Effector memory CD8-positive, alpha-beta T cell (primary cell): Measurements from ENCODE around the gene ZNF536.

Experiments used
- ATAC-seq: fragments of 150-1000 bp; cut with Tn5 transposase; replicated peaks from 2 replicates; pipeline ENCODE4 v1.10.0; 2021; ENCODE audit warnings: mild to moderate bottlenecking, moderate library complexity
- DNase-seq, 3 experiments: peaks; one replicate each; pipeline ENCODE4 v3.0.0; 2021
- H3K27ac Mint-ChIP-seq, 2 donors: one replicate each; pipeline ENCODE4 v1.8.0; 2022; ENCODE audit warnings: mild to moderate bottlenecking in 2 of 2, mixed read lengths in 2 of 2, moderate library complexity in 2 of 2
- H3K27me3 Mint-ChIP-seq, 2 donors: one replicate each; pipeline ENCODE4 v1.8.0; 2022; ENCODE audit warnings: mixed read lengths in 2 of 2
- H3K36me3 Mint-ChIP-seq: one replicate; pipeline ENCODE4 v1.8.0; 2022; ENCODE audit warnings: mild to moderate bottlenecking, moderate library complexity, mixed read lengths; ENCODE audit not compliant: insufficient read depth
- H3K4me1 Mint-ChIP-seq, 2 donors: one replicate each; pipeline ENCODE4 v1.8.0; 2022; ENCODE audit warnings: low read depth in 2 of 2, mixed read lengths in 2 of 2
- H3K4me3 Mint-ChIP-seq, 2 donors: one replicate each; pipeline ENCODE4 v1.8.0; 2022; ENCODE audit warnings: mild to moderate bottlenecking in 2 of 2, mixed read lengths in 2 of 2, moderate library complexity in 2 of 2
- H3K9me3 Mint-ChIP-seq, 2 donors: one replicate each; pipeline ENCODE4 v1.8.0; 2022; ENCODE audit warnings: mixed read lengths in 2 of 2

ZNF536 gene

GRCh38 chr19:30565636-30566035, 193.5 kb downstream of the ZNF536 start:
- ATAC-seq (no peak), DNase-seq (no peak)
- Mint-ChIP-seq H3K9me3 (no peaks in the 10 kb centered on the region), H3K27me3 (peaks cover 0 to under 1% of the 10 kb centered on the region in 2 donors), H3K27ac (no peak overlapping the region), H3K4me1 (no peaks in the 10 kb centered on the region), H3K4me3 (no peak overlapping the region), H3K36me3 (no peaks in the 10 kb centered on the region)

GRCh38 chr19:30566681-30567420, 194.7 kb downstream of the ZNF536 start:
- H3K27ac Mint-ChIP-seq: no peak overlapping the region
- H3K27me3 Mint-ChIP-seq: no peaks in the 10 kb centered on the region
- DNase-seq (no peak), ATAC-seq (no peak)
- H3K4me3 Mint-ChIP-seq: no peak overlapping the region
- H3K9me3 Mint-ChIP-seq: no peaks in the 10 kb centered on the region
- H3K4me1 Mint-ChIP-seq: no peaks in the 10 kb centered on the region
- no peaks in the 10 kb centered on the region for H3K36me3 Mint-ChIP-seq

- H3K4me3 Mint-ChIP-seq: no peak overlapping the region
- no peaks in the 10 kb centered on the region for H3K4me1 Mint-ChIP-seq
- no peaks in the 10 kb centered on the region for H3K9me3 Mint-ChIP-seq
- no peaks in the 10 kb centered on the region for H3K27me3 Mint-ChIP-seq
- no peak for DNase-seq
- no peak for ATAC-seq
- H3K36me3 Mint-ChIP-seq: no peaks in the 10 kb centered on the region
- H3K27ac Mint-ChIP-seq: no peak overlapping the region
These were observed 195.5 kb downstream of the ZNF536 start for GRCh38 chr19:30567536-30568232.

- DNase-seq: no peak
- Mint-ChIP-seq H3K4me3 (no peak overlapping the region), H3K9me3 (no peaks in the 10 kb centered on the region), H3K27me3 (peaks cover 0 to 1% of the 10 kb centered on the region in 2 donors), H3K36me3 (no peaks in the 10 kb centered on the region), H3K4me1 (no peaks in the 10 kb centered on the region), H3K27ac (no peak overlapping the region)
- no peak for ATAC-seq
These were observed 198.0 kb downstream of the ZNF536 start for GRCh38 chr19:30570194-30570593.

- H3K9me3 Mint-ChIP-seq: no peaks in the 10 kb centered on the region
- no peak for DNase-seq
- ATAC-seq: no peak
These were observed 205.4 kb downstream of the ZNF536 start for GRCh38 chr19:30577551-30578105.

GRCh38 chr19:30579419-30579818, 207.2 kb downstream of the ZNF536 start:
- no peak overlapping the region for H3K4me3 Mint-ChIP-seq
- DNase-seq: no peak
- peaks cover 7 to 60% of the 10 kb centered on the region in 2 donors for H3K27me3 Mint-ChIP-seq
- H3K27ac Mint-ChIP-seq: no peak overlapping the region
- H3K4me1 Mint-ChIP-seq: no peaks in the 10 kb centered on the region
- ATAC-seq: no peak
- H3K9me3 Mint-ChIP-seq: no peaks in the 10 kb centered on the region
- H3K36me3 Mint-ChIP-seq: peaks cover 2% of the 10 kb centered on the region

More at GRCh38 chr19:30577551-30578105, 205.4 kb downstream of the ZNF536 start:
- H3K4me1 Mint-ChIP-seq: no peaks in the 10 kb centered on the region
- H3K4me3 Mint-ChIP-seq: no peak overlapping the region
- peaks cover 2% of the 10 kb centered on the region for H3K36me3 Mint-ChIP-seq
- H3K27ac Mint-ChIP-seq: no peak overlapping the region
- peaks cover 0 to 51% of the 10 kb centered on the region in 2 donors for H3K27me3 Mint-ChIP-seq

GRCh38 chr19:30580673-30581072, 208.5 kb downstream of the ZNF536 start:
- Mint-ChIP-seq H3K36me3 (peaks cover 2% of the 10 kb centered on the region), H3K27me3 (peaks cover 12 to 54% of the 10 kb centered on the region in 2 donors), H3K27ac (no peak overlapping the region), H3K4me3 (no peak overlapping the region), H3K4me1 (no peaks in the 10 kb centered on the region), H3K9me3 (no peaks in the 10 kb centered on the region)
- ATAC-seq (no peak), DNase-seq (no peak)

GRCh38 chr19:30584090-30584489, 211.9 kb downstream of the ZNF536 start:
- no peak for DNase-seq
- no peak overlapping the region for H3K4me3 Mint-ChIP-seq
- no peak overlapping the region for H3K27ac Mint-ChIP-seq
- H3K4me1 Mint-ChIP-seq: no peaks in the 10 kb centered on the region
- H3K9me3 Mint-ChIP-seq: no peaks in the 10 kb centered on the region
- peaks cover 2% of the 10 kb centered on the region for H3K36me3 Mint-ChIP-seq
- peaks cover 12 to 33% of the 10 kb centered on the region in 2 donors for H3K27me3 Mint-ChIP-seq
- no peak for ATAC-seq

GRCh38 chr19:30587869-30588268, 215.7 kb downstream of the ZNF536 start:
- no peak overlapping the region for H3K27ac Mint-ChIP-seq
- no peaks in the 10 kb centered on the region for H3K9me3 Mint-ChIP-seq
- no peaks in the 10 kb centered on the region for H3K36me3 Mint-ChIP-seq
- no peak for ATAC-seq
- H3K4me3 Mint-ChIP-seq: no peak overlapping the region
- H3K27me3 Mint-ChIP-seq: peaks cover 9 to 12% of the 10 kb centered on the region in 2 donors
- H3K4me1 Mint-ChIP-seq: no peaks in the 10 kb centered on the region
- DNase-seq: no peak

GRCh38 chr19:30590596-30591229, 218.5 kb downstream of the ZNF536 start:
- DNase-seq: no peak
- no peaks in the 10 kb centered on the region for H3K9me3 Mint-ChIP-seq
- ATAC-seq: no peak
- no peak overlapping the region for H3K27ac Mint-ChIP-seq
- peaks cover 0 to 10% of the 10 kb centered on the region in 2 donors for H3K27me3 Mint-ChIP-seq
- H3K36me3 Mint-ChIP-seq: no peaks in the 10 kb centered on the region
- H3K4me1 Mint-ChIP-seq: no peaks in the 10 kb centered on the region
- H3K4me3 Mint-ChIP-seq: no peak overlapping the region

- Mint-ChIP-seq H3K4me1 (no peaks in the 10 kb centered on the region), H3K4me3 (no peak overlapping the region), H3K27ac (no peak overlapping the region), H3K36me3 (no peaks in the 10 kb centered on the region), H3K9me3 (no peaks in the 10 kb centered on the region), H3K27me3 (peaks cover 0 to 10% of the 10 kb centered on the region in 2 donors)
- DNase-seq (no peak), ATAC-seq (no peak)
These were observed 221.2 kb downstream of the ZNF536 start for GRCh38 chr19:30593356-30593755.

GRCh38 chr19:30593975-30594745, 222.0 kb downstream of the ZNF536 start:
- no peaks in the 10 kb centered on the region for H3K9me3 Mint-ChIP-seq
- DNase-seq: no peak
- H3K27ac Mint-ChIP-seq: no peak overlapping the region
- peaks cover 0 to 11% of the 10 kb centered on the region in 2 donors for H3K27me3 Mint-ChIP-seq
- no peaks in the 10 kb centered on the region for H3K36me3 Mint-ChIP-seq
- H3K4me1 Mint-ChIP-seq: no peaks in the 10 kb centered on the region
- ATAC-seq: no peak
- no peak overlapping the region for H3K4me3 Mint-ChIP-seq

GRCh38 chr19:30596268-30596667, 224.1 kb downstream of the ZNF536 start:
- no peak overlapping the region for H3K4me3 Mint-ChIP-seq
- peaks cover 2% of the 10 kb centered on the region for H3K36me3 Mint-ChIP-seq
- no peak for DNase-seq
- peaks cover 0 to 19% of the 10 kb centered on the region in 2 donors for H3K27me3 Mint-ChIP-seq
- H3K4me1 Mint-ChIP-seq: no peaks in the 10 kb centered on the region
- no peak overlapping the region for H3K27ac Mint-ChIP-seq
- no peaks in the 10 kb centered on the region for H3K9me3 Mint-ChIP-seq
- ATAC-seq: no peak
